Skeletal muscle tissue (tissue), 5 donors: ENCODE results near the gene NR2E3. TPM values are rescaled to one million over a fixed set of nuclear protein-coding genes. Genes with fewer than 3 reads are reported as not detected.
"Not testable (repeated sequence)": the region's sequence is repeated elsewhere in the genome, so short reads cannot be mapped to it uniquely, and the experiment has no call there.

Source experiments
- H3K27ac ChIP-seq: one replicate; pipeline ENCODE4 v1.7.0; 2013; ENCODE audit warnings: mild to moderate bottlenecking, low read depth, low read length, inconsistent platforms
- H3K27me3 ChIP-seq, 3 donors: one replicate each; pipeline ENCODE4 v1.7.0; 2013; ENCODE audit warnings: low read length in 3 of 3; ENCODE audit not compliant: control insufficient read depth in 3 of 3, insufficient read depth in 3 of 3
- H3K36me3 ChIP-seq, 3 donors: one replicate each; pipeline ENCODE4 v1.7.0; 2013; ENCODE audit warnings: low read length in 3 of 3; ENCODE audit not compliant: control insufficient read depth in 3 of 3, insufficient read depth in 3 of 3
- H3K4me1 ChIP-seq, 3 donors: one replicate each; pipeline ENCODE4 v1.7.0; 2013; ENCODE audit warnings: low read length in 3 of 3, mild to moderate bottlenecking in 3 of 3; ENCODE audit not compliant: control insufficient read depth in 3 of 3, insufficient read depth in 3 of 3
- H3K4me3 ChIP-seq, 3 donors: one replicate each; pipeline ENCODE4 v1.7.0; 2013; ENCODE audit warnings: low read length in 3 of 3
- H3K9ac ChIP-seq, 3 donors: one replicate each; pipeline ENCODE4 v1.7.0; 2013; ENCODE audit warnings: low read length in 3 of 3, mild to moderate bottlenecking in 3 of 3, moderate library complexity in 2 of 3, low read depth in 1 of 3
- H3K9me3 ChIP-seq, 3 donors: one replicate each; pipeline ENCODE4 v1.7.0; 2013; ENCODE audit warnings: low read length in 3 of 3; ENCODE audit not compliant: control insufficient read depth in 3 of 3
- small RNA-seq: library from RNA; depleted of rRNA; stranded (forward); fragments of <200 nt; gene quantifications from one replicate; pipeline ENCODE3, GENCODE V24; 2014
- total RNA-seq: library from RNA; depleted of rRNA; stranded (reverse); fragments of >200 nt; gene quantifications from one replicate; pipeline ENCODE4 v1.2.3, GENCODE V29; 2014
- donor health status: Osteomylitis.

Gene NR2E3
- total RNA-seq, 1 donor from 2014 or later: 1.0 TPM

DNA sequence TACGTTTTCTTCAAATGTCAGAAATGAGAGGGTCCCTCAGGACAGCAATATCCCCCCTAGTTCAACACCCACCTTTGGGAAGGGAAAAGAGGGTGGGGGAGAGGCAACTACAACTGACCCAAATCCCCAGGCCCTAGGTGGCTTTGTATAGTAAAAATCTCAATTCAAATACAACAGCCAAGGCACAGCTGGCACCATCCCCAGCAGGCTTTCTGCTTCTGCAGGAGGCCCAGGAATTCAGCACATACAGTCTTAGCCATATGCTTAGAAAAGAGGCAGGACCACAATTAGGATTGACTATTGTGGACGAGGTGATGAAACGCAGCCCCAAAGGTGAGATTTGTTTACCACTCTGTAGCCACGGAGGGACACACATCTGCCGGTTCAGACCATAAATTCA is 15.8 kb downstream of the NR2E3 start:
- Histone ChIP-seq H3K9ac (no peak overlapping the region), H3K9me3 (peaks cover 3 to 4% (median 3%) of the 10 kb centered on the region in 3 donors), H3K27ac (no peak overlapping the region), H3K27me3 (no peaks in the 10 kb centered on the region), H3K4me1 (no peaks in the 10 kb centered on the region), H3K36me3 (peaks cover 45 to 53% (median 45%) of the 10 kb centered on the region in 3 donors), H3K4me3 (no peak overlapping the region)

DNA sequence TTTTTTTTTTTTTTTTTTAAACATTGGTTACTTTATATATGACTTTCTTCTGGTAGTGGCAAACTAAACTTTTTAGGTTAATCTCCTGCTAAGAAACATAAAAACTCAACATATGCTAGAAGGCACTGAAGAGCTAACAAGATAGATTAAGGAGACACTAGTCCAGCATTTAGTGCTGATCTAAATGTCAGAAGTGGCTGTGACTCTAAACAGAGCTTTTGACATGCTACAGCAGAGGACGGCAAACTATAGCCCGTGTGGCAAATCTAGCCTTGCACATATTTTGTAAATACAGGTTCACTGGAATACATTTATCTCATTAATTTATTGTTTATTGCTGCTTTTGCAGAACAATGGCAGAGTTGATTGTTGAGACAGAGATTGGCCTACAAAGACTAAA is 20.6 kb downstream of the NR2E3 start:
- Histone ChIP-seq H3K9me3 (no peaks in the 10 kb centered on the region), H3K36me3 (peaks cover 25 to 38% (median 35%) of the 10 kb centered on the region in 3 donors), H3K9ac (no peak overlapping the region)

GRCh38 chr15:71841563-71841962 is 31.2 kb downstream of the NR2E3 start:
- Histone ChIP-seq H3K36me3 (peaks cover 2 to 14% (median 11%) of the 10 kb centered on the region in 3 donors), H3K27ac (no peak overlapping the region), H3K4me3 (no peak overlapping the region), H3K9ac (no peak overlapping the region), H3K4me1 (no peaks in the 10 kb centered on the region), H3K27me3 (no peaks in the 10 kb centered on the region), H3K9me3 (no peaks in the 10 kb centered on the region)

More for the DNA sequence above, 20.6 kb downstream of the NR2E3 start:
- Histone ChIP-seq H3K4me3 (no peak overlapping the region), H3K27ac (no peak overlapping the region), H3K4me1 (no peaks in the 10 kb centered on the region), H3K27me3 (no peaks in the 10 kb centered on the region)

- Histone ChIP-seq H3K9ac (no peak overlapping the region), H3K36me3 (peaks cover 5 to 37% (median 37%) of the 10 kb centered on the region in 3 donors), H3K27me3 (no peaks in the 10 kb centered on the region), H3K27ac (no peak overlapping the region), H3K4me3 (no peak overlapping the region), H3K4me1 (no peaks in the 10 kb centered on the region), H3K9me3 (no peaks in the 10 kb centered on the region)
These were observed 34.6 kb downstream of the NR2E3 start for GRCh38 chr15:71844916-71845315.

GRCh38 chr15:71853543-71853942 is 43.2 kb downstream of the NR2E3 start:
- no peak overlapping the region for H3K4me3 ChIP-seq
- H3K36me3 ChIP-seq: peaks cover 12 to 46% (median 26%) of the 10 kb centered on the region in 3 donors
- H3K9me3 ChIP-seq: no peaks in the 10 kb centered on the region
- H3K9ac ChIP-seq: no peak overlapping the region
- H3K27ac ChIP-seq: no peak overlapping the region
- H3K4me1 ChIP-seq: no peaks in the 10 kb centered on the region
- H3K27me3 ChIP-seq: no peaks in the 10 kb centered on the region

DNA sequence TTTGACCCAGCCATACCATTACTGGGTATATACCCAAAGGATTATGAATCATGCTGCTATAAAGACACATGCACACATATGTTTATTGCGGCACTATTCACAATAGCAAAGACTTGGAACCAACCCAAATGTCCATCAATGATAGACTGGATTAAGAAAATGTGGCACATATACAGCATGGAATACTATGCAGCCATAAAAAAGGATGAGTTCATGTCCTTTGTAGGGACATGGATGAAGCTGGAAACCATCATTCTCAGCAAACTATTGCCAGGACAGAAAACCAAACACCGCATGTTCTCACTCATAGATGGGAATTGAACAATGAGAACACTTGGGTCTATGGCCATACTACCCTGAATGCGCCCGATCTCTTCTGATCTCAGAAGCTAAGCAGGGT is 47.9 kb downstream of the NR2E3 start:
- H3K4me1 ChIP-seq, H3K27ac ChIP-seq, H3K9ac ChIP-seq, H3K27me3 ChIP-seq, H3K9me3 ChIP-seq, H3K4me3 ChIP-seq: not testable (repeated sequence)
- peaks cover 0 to 16% (median 11%) of the 10 kb centered on the region in 3 donors for H3K36me3 ChIP-seq

Small RNAs within 50 kb of the gene (small RNA-seq; reads per million reads assigned to genes)
- gene RNA5SP399: not detected
